ENCODE results near the gene DNMT3A. TPM values are rescaled to one million over a fixed set of nuclear protein-coding genes. Genes with fewer than 3 reads are reported as not detected.

The DNMT3A gene
- total RNA-seq, 1 experiment from 2014 or later: 215 TPM

DNA sequence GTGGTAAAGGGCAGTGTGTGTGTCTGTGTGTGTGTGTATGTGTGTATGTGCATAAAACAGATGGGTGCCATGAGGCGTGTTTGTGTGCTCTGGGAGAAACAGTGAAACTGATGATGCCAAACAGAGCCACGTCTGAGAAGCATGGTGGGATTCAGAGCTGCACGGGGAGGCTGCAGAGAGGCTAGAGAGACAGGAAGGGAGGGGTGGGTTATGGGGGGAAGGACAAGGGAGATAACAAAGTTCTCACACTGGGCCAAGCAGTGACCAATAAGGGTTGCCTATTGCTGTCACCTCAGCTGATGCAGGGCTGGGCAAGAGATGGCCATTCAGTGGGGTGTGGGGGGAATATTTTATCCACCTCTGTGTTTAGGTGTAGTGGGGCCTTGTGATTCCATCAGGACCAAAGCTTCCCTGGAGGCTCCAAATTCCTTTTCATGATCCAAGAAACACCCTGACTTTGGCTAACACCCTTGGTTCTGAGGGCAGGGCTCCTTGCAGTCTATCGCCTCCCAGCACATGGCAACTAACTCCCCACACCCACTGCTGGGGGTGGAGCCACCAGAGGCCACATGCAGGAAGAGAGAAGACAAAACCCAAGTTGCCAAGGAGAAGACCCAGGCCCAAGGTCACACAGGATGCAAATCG lies 119.1 kb downstream of the DNMT3A start:
- peaks cover 2 to 9% of the 10 kb centered on the region in 2 experiments for H3K4me1 Mint-ChIP-seq
- no peaks in the 10 kb centered on the region for H3K27me3 ChIP-seq (ENCODE audit: insufficient read depth, low read length)
- H3K23me2 ChIP-seq (ENCODE audit: insufficient read length, low read depth, low read length, poor library complexity, severe bottlenecking): no peaks in the 10 kb centered on the region
- H2AK5ac ChIP-seq (ENCODE audit: insufficient read length, low read length): no peak overlapping the region
- H3K23ac ChIP-seq (ENCODE audit: insufficient read length, low read depth, low read length): no peak overlapping the region
- no peaks in the 10 kb centered on the region for H3K79me1 ChIP-seq (ENCODE audit: insufficient read depth, low read depth, low read length, poor library complexity, severe bottlenecking)
- no peak overlapping the region for H4K91ac ChIP-seq (ENCODE audit: insufficient read length, low read depth, low read length)
- no peak overlapping the region for H3K27ac ChIP-seq (ENCODE audit: insufficient read length, low read depth, low read length)
- TF ChIP-seq, protein P1, sequence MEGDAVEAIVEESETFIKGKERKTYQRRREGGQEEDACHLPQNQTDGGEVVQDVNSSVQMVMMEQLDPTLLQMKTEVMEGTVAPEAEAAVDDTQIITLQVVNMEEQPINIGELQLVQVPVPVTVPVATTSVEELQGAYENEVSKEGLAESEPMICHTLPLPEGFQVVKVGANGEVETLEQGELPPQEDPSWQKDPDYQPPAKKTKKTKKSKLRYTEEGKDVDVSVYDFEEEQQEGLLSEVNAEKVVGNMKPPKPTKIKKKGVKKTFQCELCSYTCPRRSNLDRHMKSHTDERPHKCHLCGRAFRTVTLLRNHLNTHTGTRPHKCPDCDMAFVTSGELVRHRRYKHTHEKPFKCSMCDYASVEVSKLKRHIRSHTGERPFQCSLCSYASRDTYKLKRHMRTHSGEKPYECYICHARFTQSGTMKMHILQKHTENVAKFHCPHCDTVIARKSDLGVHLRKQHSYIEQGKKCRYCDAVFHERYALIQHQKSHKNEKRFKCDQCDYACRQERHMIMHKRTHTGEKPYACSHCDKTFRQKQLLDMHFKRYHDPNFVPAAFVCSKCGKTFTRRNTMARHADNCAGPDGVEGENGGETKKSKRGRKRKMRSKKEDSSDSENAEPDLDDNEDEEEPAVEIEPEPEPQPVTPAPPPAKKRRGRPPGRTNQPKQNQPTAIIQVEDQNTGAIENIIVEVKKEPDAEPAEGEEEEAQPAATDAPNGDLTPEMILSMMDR (conservative IDR thresholded peaks at IDR 0.05): no peak
- H3K9ac ChIP-seq (ENCODE audit: extremely low read depth, insufficient read length, low read length): no peak overlapping the region
- no peak overlapping the region for H3K4ac ChIP-seq (ENCODE audit: low read depth, low read length)
- H3T11ph ChIP-seq (ENCODE audit: low read length): no peak overlapping the region
- H3K4me3 Mint-ChIP-seq: no peak overlapping the region
- no peaks in the 10 kb centered on the region for H4K20me1 ChIP-seq (ENCODE audit: control insufficient read depth, insufficient read depth, insufficient read length)
- H4K5ac ChIP-seq (ENCODE audit: insufficient read length, low read depth, low read length): no peak overlapping the region
- H2BK12ac ChIP-seq (ENCODE audit: insufficient read length, low read depth, low read length): no peak overlapping the region
- H3K9me3 Mint-ChIP-seq: no peaks in the 10 kb centered on the region
- no peak for DNase-seq
- H3K27ac Mint-ChIP-seq: peak overlapping the region in 2 of 3 experiments; percentile 59 to 76; a peak in 2 of 7 replicates
- no peak overlapping the region for H3K18ac ChIP-seq (ENCODE audit: insufficient read length, low read depth, low read length)
- no peak overlapping the region for H3K14ac ChIP-seq (ENCODE audit: insufficient read depth, low read length)
- H3K56ac ChIP-seq (ENCODE audit: insufficient read length, low read depth, low read length): no peak overlapping the region
- no peaks in the 10 kb centered on the region for H3K9me3 ChIP-seq (ENCODE audit: control insufficient read depth, low read depth, low read length)
- peaks cover 0 to under 1% (median 0%) of the 10 kb centered on the region in 3 experiments; a peak in 1 of 7 replicates for H3K36me3 Mint-ChIP-seq (ENCODE audit: insufficient read depth in 1 of 3, low read depth in 3 of 3)
- WGBS (ENCODE audit: extremely low coverage, insufficient read length, low lambda C conversion rate): no CpG with 5 or more reads among the region's 5 CpGs
- H3K4me1 ChIP-seq (ENCODE audit: insufficient read depth, low read length): no peaks in the 10 kb centered on the region; the same call in 1 of the 2 replicates
- H2BK15ac ChIP-seq (ENCODE audit: low read depth, low read length): no peak overlapping the region
- no peak overlapping the region for H4K8ac ChIP-seq (replicated peaks; ENCODE audit: insufficient read length, low read depth, low read length)
- no peak overlapping the region for H2AFZ ChIP-seq (ENCODE audit: low read length)
- no peak overlapping the region for H2BK120ac ChIP-seq (ENCODE audit: low read depth, low read length, poor library complexity, severe bottlenecking)
- H2BK5ac ChIP-seq (ENCODE audit: insufficient read length, low read length): no peak overlapping the region
- no peaks in the 10 kb centered on the region; the same call in 1 of the 2 replicates for H3K79me2 ChIP-seq (ENCODE audit: insufficient read depth, low read length)
- H3K4me2 ChIP-seq (ENCODE audit: insufficient read depth, insufficient read length, low read length): no peak overlapping the region
- H2BK20ac ChIP-seq (ENCODE audit: low read depth, low read length, poor library complexity, severe bottlenecking): no peak overlapping the region
- H3K27me3 Mint-ChIP-seq (ENCODE audit: low read depth): peaks cover 3% of the 10 kb centered on the region

All from H9 (cell line).